H9 (cell line): ENCODE results near the gene DCLRE1B. TPM values are rescaled to one million over a fixed set of nuclear protein-coding genes. Genes with fewer than 3 reads are reported as not detected.

Experiments
- DNase-seq: peaks from one replicate; pipeline ENCODE4 v3.0.0-alpha.2; 2017
- H2AFZ ChIP-seq: one replicate; pipeline ENCODE4 v1.6.1; 2013; ENCODE audit warnings: mild to moderate bottlenecking, low read length, control low read depth, moderate library complexity
- H2AK5ac ChIP-seq: 2 replicates; pipeline ENCODE4 v1.6.1; 2013; ENCODE audit warnings: low read length, control low read depth, mixed read lengths; ENCODE audit not compliant: insufficient read length
- H2BK120ac ChIP-seq: one replicate; pipeline ENCODE4 v1.6.1; 2013; ENCODE audit warnings: low read depth, mild to moderate bottlenecking, low read length, control low read depth, inconsistent platforms; ENCODE audit not compliant: poor library complexity, severe bottlenecking
- H2BK12ac ChIP-seq: 2 replicates; pipeline ENCODE4 v1.6.1; 2013; ENCODE audit warnings: low read length, control low read depth, mixed read lengths, low read depth; ENCODE audit not compliant: insufficient read length
- H2BK15ac ChIP-seq: 2 replicates; pipeline ENCODE4 v1.6.1; 2013; ENCODE audit warnings: low read depth, low read length, control low read depth
- H2BK20ac ChIP-seq: one replicate; pipeline ENCODE4 v1.6.1; 2013; ENCODE audit warnings: low read depth, mild to moderate bottlenecking, low read length, control low read depth, inconsistent platforms; ENCODE audit not compliant: poor library complexity, severe bottlenecking
- H2BK5ac ChIP-seq: 2 replicates; pipeline ENCODE4 v1.6.1; 2013; ENCODE audit warnings: low read length, control low read depth, mixed read lengths; ENCODE audit not compliant: insufficient read length
- H3K14ac ChIP-seq: 2 replicates; pipeline ENCODE4 v1.6.1; 2013; ENCODE audit warnings: low read length, control low read depth; ENCODE audit not compliant: insufficient read depth
- H3K18ac ChIP-seq: 2 replicates; pipeline ENCODE4 v1.6.1; 2013; ENCODE audit warnings: low read depth, mild to moderate bottlenecking, mixed read lengths, low read length, control low read depth; ENCODE audit not compliant: insufficient read length
- H3K23ac ChIP-seq: 2 replicates; pipeline ENCODE4 v1.6.1; 2013; ENCODE audit warnings: low read length, control low read depth, mixed read lengths, low read depth; ENCODE audit not compliant: insufficient read length
- H3K23me2 ChIP-seq: 2 replicates; pipeline ENCODE4 v1.6.1; 2013; ENCODE audit warnings: low read depth, mild to moderate bottlenecking, mixed read lengths, low read length, control low read depth; ENCODE audit not compliant: insufficient read length, poor library complexity, severe bottlenecking
- H3K27ac ChIP-seq: 2 replicates; pipeline ENCODE4 v1.5.1; 2013; ENCODE audit warnings: low read length, control low read depth, mixed read lengths, low read depth; ENCODE audit not compliant: insufficient read length
- H3K27me3 ChIP-seq: 2 replicates; pipeline ENCODE4 v1.6.1; 2013; ENCODE audit warnings: low read length, control low read depth, inconsistent platforms; ENCODE audit not compliant: insufficient read depth
- H3K4ac ChIP-seq: 2 replicates; pipeline ENCODE4 v1.6.1; 2013; ENCODE audit warnings: low read depth, mild to moderate bottlenecking, control low read depth, inconsistent platforms, low read length, moderate library complexity
- H3K4me1 ChIP-seq: 2 replicates; pipeline ENCODE4 v1.6.1; 2013; ENCODE audit warnings: low read length, control low read depth, inconsistent platforms; ENCODE audit not compliant: insufficient read depth
- H3K4me2 ChIP-seq: 2 replicates; pipeline ENCODE4 v1.6.1; 2013; ENCODE audit warnings: low read length, control low read depth, mixed read lengths; ENCODE audit not compliant: insufficient read length, insufficient read depth
- H3K56ac ChIP-seq: 2 replicates; pipeline ENCODE4 v1.6.1; 2013; ENCODE audit warnings: low read depth, mild to moderate bottlenecking, mixed read lengths, low read length, control low read depth; ENCODE audit not compliant: insufficient read length
- H3K79me1 ChIP-seq: 2 replicates; pipeline ENCODE4 v1.6.1; 2013; ENCODE audit warnings: low read depth, mild to moderate bottlenecking, moderate library complexity, low read length, control low read depth, inconsistent platforms; ENCODE audit not compliant: insufficient read depth, poor library complexity, severe bottlenecking
- H3K79me2 ChIP-seq: 2 replicates; pipeline ENCODE4 v1.6.1; 2013; ENCODE audit warnings: low read length, control low read depth, inconsistent platforms; ENCODE audit not compliant: insufficient read depth
- H3K9ac ChIP-seq: 2 replicates; pipeline ENCODE4 v1.6.1; 2013; ENCODE audit warnings: low read length, control low read depth, mixed read lengths; ENCODE audit not compliant: insufficient read length; ENCODE audit errors: extremely low read depth
- H3K9me3 ChIP-seq: one replicate; pipeline ENCODE4 v1.6.1; 2013; ENCODE audit warnings: low read depth, low read length, inconsistent platforms; ENCODE audit not compliant: control insufficient read depth
- H3T11ph ChIP-seq: one replicate; pipeline ENCODE4 v1.6.1; 2013; ENCODE audit warnings: mild to moderate bottlenecking, low read length, control low read depth, inconsistent platforms
- H4K20me1 ChIP-seq: one replicate; pipeline ENCODE4 v1.6.1; 2013; ENCODE audit not compliant: control insufficient read depth, insufficient read length, insufficient read depth
- H4K5ac ChIP-seq: 2 replicates; pipeline ENCODE4 v1.6.1; 2013; ENCODE audit warnings: low read depth, mild to moderate bottlenecking, mixed read lengths, low read length, control low read depth; ENCODE audit not compliant: insufficient read length
- H4K8ac ChIP-seq: replicated peaks from 2 replicates; pipeline ENCODE4 v1.6.1; 2013; ENCODE audit warnings: low read length, control low read depth, mixed read lengths, low read depth; ENCODE audit not compliant: insufficient read length
- H4K91ac ChIP-seq: 2 replicates; pipeline ENCODE4 v1.6.1; 2013; ENCODE audit warnings: low read depth, mild to moderate bottlenecking, moderate library complexity, mixed read lengths, low read length, control low read depth; ENCODE audit not compliant: insufficient read length
- H3K27ac Mint-ChIP-seq, 3 experiments: 2 replicates in 2 of 3; 3 replicates in 1 of 3; pipeline ENCODE4 v1.8.0; 2020 to 2021; ENCODE audit warnings: mixed read lengths in 3 of 3, mild to moderate bottlenecking in 1 of 3, moderate library complexity in 1 of 3
- H3K27me3 Mint-ChIP-seq: 2 replicates; pipeline ENCODE4 v1.8.0; 2021; ENCODE audit warnings: low read depth, mild to moderate bottlenecking, moderate library complexity, mixed read lengths
- H3K36me3 Mint-ChIP-seq, 3 experiments: 2 replicates in 2 of 3; 3 replicates in 1 of 3; pipeline ENCODE4 v1.8.0; 2020 to 2021; ENCODE audit warnings: low read depth in 3 of 3, mixed read lengths in 3 of 3; ENCODE audit not compliant: insufficient read depth in 1 of 3
- H3K4me1 Mint-ChIP-seq, 2 experiments: 2 replicates each; pipeline ENCODE4 v1.8.0; 2020; ENCODE audit warnings: mixed read lengths in 2 of 2
- H3K4me3 Mint-ChIP-seq, 2 experiments: 2 replicates in 1 of 2; 3 replicates in 1 of 2; pipeline ENCODE4 v1.8.0; 2020 to 2021; ENCODE audit warnings: mild to moderate bottlenecking in 2 of 2, mixed read lengths in 2 of 2, moderate library complexity in 1 of 2
- H3K9me3 Mint-ChIP-seq, 2 experiments: 2 replicates in 1 of 2; 3 replicates in 1 of 2; pipeline ENCODE4 v1.8.0; 2020; ENCODE audit warnings: mild to moderate bottlenecking in 2 of 2, mixed read lengths in 2 of 2, moderate library complexity in 1 of 2
- CTCF ChIP-seq: fragments of 200-600 bp; sonication (generic); conservative IDR thresholded peaks from 3 replicates; pipeline ENCODE4 v1.8.0; 2021; ENCODE audit warnings: antibody characterized with exemption, mild to moderate bottlenecking
- WGBS: extraction: QIAGEN DNeasy Blood & Tissue Kit; methylation state at CpG from one replicate; pipeline ENCODE4 v1.1.7; 2013; ENCODE audit warnings: missing lambda C conversion rate, low lambda C conversion rate, mixed read lengths; ENCODE audit not compliant: insufficient read length; ENCODE audit errors: extremely low coverage; 5-methylcytosine and 5-hydroxymethylcytosine counted together
- total RNA-seq: library from RNA; stranded (reverse); gene quantifications from 2 replicates; pipeline ENCODE4 v1.2.1, GENCODE V29; 2021

DCLRE1B gene
- total RNA-seq, 1 experiment from 2014 or later = 13.4 TPM

GRCh38 chr1:113957984-113958383, 52.9 kb downstream of the DCLRE1B start:
- Histone ChIP-seq H3K4me1 (no peaks in the 10 kb centered on the region), H4K20me1 (no peaks in the 10 kb centered on the region), H3T11ph (no peak overlapping the region), H3K9ac (no peak overlapping the region), H3K56ac (no peak overlapping the region), H3K23me2 (no peaks in the 10 kb centered on the region), H2BK20ac (no peak overlapping the region), H4K8ac (no peak overlapping the region), H2BK5ac (no peak overlapping the region), H4K5ac (no peak overlapping the region), H2AK5ac (no peak overlapping the region), H2BK15ac (no peak overlapping the region), H3K4me2 (no peak overlapping the region), H3K9me3 (no peaks in the 10 kb centered on the region), H2AFZ (no peak overlapping the region), H2BK12ac (no peak overlapping the region), H3K79me2 (no peaks in the 10 kb centered on the region), H3K18ac (no peak overlapping the region), H4K91ac (no peak overlapping the region), H3K4ac (no peak overlapping the region), H3K23ac (no peak overlapping the region), H3K27me3 (no peaks in the 10 kb centered on the region), H3K79me1 (no peaks in the 10 kb centered on the region), H3K14ac (no peak overlapping the region), H2BK120ac (no peak overlapping the region), H3K27ac (no peak overlapping the region)
- TF ChIP-seq CTCF = no peak
- Mint-ChIP-seq H3K4me1 (no peaks in the 10 kb centered on the region), H3K36me3 (peaks cover 7 to 53% (median 52%) of the 10 kb centered on the region in 3 experiments; a peak in 6 of 7 replicates), H3K4me3 (no peak overlapping the region), H3K27ac (no peak overlapping the region), H3K9me3 (no peaks in the 10 kb centered on the region), H3K27me3 (no peaks in the 10 kb centered on the region)
- no peak for DNase-seq
- no CpG with 5 or more reads among the region's 1 CpG for WGBS
